ENCODE results near the gene RBM48. TPM values are rescaled to one million over a fixed set of nuclear protein-coding genes. Genes with fewer than 3 reads are reported as not detected.
A peak's percentile ranks its signal among the peaks of the same experiment; 100 is the strongest.
"Not testable (repeated sequence)": the region's sequence is repeated elsewhere in the genome, so short reads cannot be mapped to it uniquely, and the experiment has no call there.

Gene RBM48
- 11.0 TPM for total RNA-seq

GRCh38 chr7:92528188-92528957, at the start of gene RBM48, which contains the start of gene PEX1:
Gene RBM48, plus strand, starts transcription at chr7:92528795. Its CDS starts 19 bp downstream, at chr7:92528814.
Gene PEX1, minus strand, starts transcription at chr7:92528520. Its CDS starts 85 bp downstream, at chr7:92528435.
- Histone ChIP-seq H3K27ac (ENCODE audit: low read depth, low read length) (peak within 1 kb of the TSS; percentile 88), H3K27me3 (ENCODE audit: control insufficient read depth in 3 of 3, insufficient read depth in 3 of 3, low read length in 3 of 3) (no peaks in the 10 kb centered on the region), H3K36me3 (ENCODE audit: control insufficient read depth in 3 of 3, insufficient read depth in 3 of 3, low read length in 3 of 3) (peaks cover 10 to 29% (median 21%) of the 10 kb centered on the region in 3 donors), H3K4me1 (ENCODE audit: control insufficient read depth in 3 of 3, insufficient read depth in 3 of 3, low read length in 3 of 3) (peaks cover 5 to 16% (median 13%) of the 10 kb centered on the region in 3 donors), H3K4me3 (ENCODE audit: low read length in 3 of 3) (peak within 1 kb of the TSS; percentile 100), H3K9ac (ENCODE audit: low read depth in 1 of 3, low read length in 3 of 3) (peak within 1 kb of the TSS; percentile 86 to 91 (median 87)), H3K9me3 (ENCODE audit: control insufficient read depth in 3 of 3, low read length in 3 of 3) (no peaks in the 10 kb centered on the region)

- not testable (repeated sequence) for H3K9ac ChIP-seq (ENCODE audit: low read depth in 1 of 3, low read length in 3 of 3); H3K9me3 ChIP-seq (ENCODE audit: control insufficient read depth in 3 of 3, low read length in 3 of 3); H3K27ac ChIP-seq (ENCODE audit: low read depth, low read length); H3K27me3 ChIP-seq (ENCODE audit: control insufficient read depth in 3 of 3, insufficient read depth in 3 of 3, low read length in 3 of 3); H3K4me1 ChIP-seq (ENCODE audit: control insufficient read depth in 3 of 3, insufficient read depth in 3 of 3, low read length in 3 of 3); H3K4me3 ChIP-seq (ENCODE audit: low read length in 3 of 3); H3K36me3 ChIP-seq (ENCODE audit: control insufficient read depth in 3 of 3, insufficient read depth in 3 of 3, low read length in 3 of 3)
Observed at GRCh38 chr7:92479146-92479545, 49.4 kb upstream of the RBM48 start.

- not testable (repeated sequence) for H3K9ac ChIP-seq (ENCODE audit: low read depth in 1 of 3, low read length in 3 of 3); H3K9me3 ChIP-seq (ENCODE audit: control insufficient read depth in 3 of 3, low read length in 3 of 3); H3K4me3 ChIP-seq (ENCODE audit: low read length in 3 of 3); H3K4me1 ChIP-seq (ENCODE audit: control insufficient read depth in 3 of 3, insufficient read depth in 3 of 3, low read length in 3 of 3); H3K27me3 ChIP-seq (ENCODE audit: control insufficient read depth in 3 of 3, insufficient read depth in 3 of 3, low read length in 3 of 3); H3K27ac ChIP-seq (ENCODE audit: low read depth, low read length)
- peaks cover 11 to 22% (median 15%) of the 10 kb centered on the region in 3 donors for H3K36me3 ChIP-seq (ENCODE audit: control insufficient read depth in 3 of 3, insufficient read depth in 3 of 3, low read length in 3 of 3)
Observed at GRCh38 chr7:92483624-92484023, 45.0 kb upstream of the RBM48 start.

GRCh38 chr7:92484226-92484625, 44.4 kb upstream of the RBM48 start:
- peaks cover 11 to 22% (median 19%) of the 10 kb centered on the region in 3 donors for H3K36me3 ChIP-seq (ENCODE audit: control insufficient read depth in 3 of 3, insufficient read depth in 3 of 3, low read length in 3 of 3)
- not testable (repeated sequence) for H3K4me3 ChIP-seq (ENCODE audit: low read length in 3 of 3); H3K27ac ChIP-seq (ENCODE audit: low read depth, low read length); H3K4me1 ChIP-seq (ENCODE audit: control insufficient read depth in 3 of 3, insufficient read depth in 3 of 3, low read length in 3 of 3); H3K9ac ChIP-seq (ENCODE audit: low read depth in 1 of 3, low read length in 3 of 3); H3K27me3 ChIP-seq (ENCODE audit: control insufficient read depth in 3 of 3, insufficient read depth in 3 of 3, low read length in 3 of 3); H3K9me3 ChIP-seq (ENCODE audit: control insufficient read depth in 3 of 3, low read length in 3 of 3)

GRCh38 chr7:92485267-92485892, 43.2 kb upstream of the RBM48 start:
- Histone ChIP-seq H3K27ac (ENCODE audit: low read depth, low read length) (no peak overlapping the region), H3K4me3 (ENCODE audit: low read length in 3 of 3) (no peak overlapping the region), H3K36me3 (ENCODE audit: control insufficient read depth in 3 of 3, insufficient read depth in 3 of 3, low read length in 3 of 3) (peaks cover 11 to 31% (median 26%) of the 10 kb centered on the region in 3 donors), H3K9me3 (ENCODE audit: control insufficient read depth in 3 of 3, low read length in 3 of 3) (no peaks in the 10 kb centered on the region), H3K9ac (ENCODE audit: low read depth in 1 of 3, low read length in 3 of 3) (no peak overlapping the region), H3K27me3 (ENCODE audit: control insufficient read depth in 3 of 3, insufficient read depth in 3 of 3, low read length in 3 of 3) (no peaks in the 10 kb centered on the region), H3K4me1 (ENCODE audit: control insufficient read depth in 3 of 3, insufficient read depth in 3 of 3, low read length in 3 of 3) (no peaks in the 10 kb centered on the region)

- Histone ChIP-seq H3K4me1 (ENCODE audit: control insufficient read depth in 3 of 3, insufficient read depth in 3 of 3, low read length in 3 of 3) (no peaks in the 10 kb centered on the region), H3K27ac (ENCODE audit: low read depth, low read length) (no peak overlapping the region), H3K27me3 (ENCODE audit: control insufficient read depth in 3 of 3, insufficient read depth in 3 of 3, low read length in 3 of 3) (no peaks in the 10 kb centered on the region), H3K36me3 (ENCODE audit: control insufficient read depth in 3 of 3, insufficient read depth in 3 of 3, low read length in 3 of 3) (peaks cover 11 to 37% (median 30%) of the 10 kb centered on the region in 3 donors), H3K4me3 (ENCODE audit: low read length in 3 of 3) (no peak overlapping the region), H3K9me3 (ENCODE audit: control insufficient read depth in 3 of 3, low read length in 3 of 3) (no peaks in the 10 kb centered on the region), H3K9ac (ENCODE audit: low read depth in 1 of 3, low read length in 3 of 3) (no peak overlapping the region)
Observed at GRCh38 chr7:92485974-92486373, 42.6 kb upstream of the RBM48 start.

GRCh38 chr7:92487804-92488203, 40.8 kb upstream of the RBM48 start:
- Histone ChIP-seq H3K27me3 (ENCODE audit: control insufficient read depth in 3 of 3, insufficient read depth in 3 of 3, low read length in 3 of 3) (no peaks in the 10 kb centered on the region), H3K9me3 (ENCODE audit: control insufficient read depth in 3 of 3, low read length in 3 of 3) (no peaks in the 10 kb centered on the region), H3K36me3 (ENCODE audit: control insufficient read depth in 3 of 3, insufficient read depth in 3 of 3, low read length in 3 of 3) (peaks cover 15 to 54% (median 47%) of the 10 kb centered on the region in 3 donors), H3K27ac (ENCODE audit: low read depth, low read length) (no peak overlapping the region), H3K4me3 (ENCODE audit: low read length in 3 of 3) (no peak overlapping the region), H3K9ac (ENCODE audit: low read depth in 1 of 3, low read length in 3 of 3) (no peak overlapping the region), H3K4me1 (ENCODE audit: control insufficient read depth in 3 of 3, insufficient read depth in 3 of 3, low read length in 3 of 3) (no peaks in the 10 kb centered on the region)

- Histone ChIP-seq H3K27ac (ENCODE audit: low read depth, low read length) (no peak overlapping the region), H3K4me3 (ENCODE audit: low read length in 3 of 3) (no peak overlapping the region), H3K36me3 (ENCODE audit: control insufficient read depth in 3 of 3, insufficient read depth in 3 of 3, low read length in 3 of 3) (peaks cover 21 to 67% (median 57%) of the 10 kb centered on the region in 3 donors), H3K27me3 (ENCODE audit: control insufficient read depth in 3 of 3, insufficient read depth in 3 of 3, low read length in 3 of 3) (no peaks in the 10 kb centered on the region), H3K9me3 (ENCODE audit: control insufficient read depth in 3 of 3, low read length in 3 of 3) (no peaks in the 10 kb centered on the region), H3K9ac (ENCODE audit: low read depth in 1 of 3, low read length in 3 of 3) (no peak overlapping the region), H3K4me1 (ENCODE audit: control insufficient read depth in 3 of 3, insufficient read depth in 3 of 3, low read length in 3 of 3) (no peaks in the 10 kb centered on the region)
Observed at GRCh38 chr7:92489634-92490033, 39.0 kb upstream of the RBM48 start.

- Histone ChIP-seq H3K4me3 (ENCODE audit: low read length in 3 of 3) (no peak overlapping the region), H3K4me1 (ENCODE audit: control insufficient read depth in 3 of 3, insufficient read depth in 3 of 3, low read length in 3 of 3) (no peaks in the 10 kb centered on the region), H3K27me3 (ENCODE audit: control insufficient read depth in 3 of 3, insufficient read depth in 3 of 3, low read length in 3 of 3) (no peaks in the 10 kb centered on the region), H3K9ac (ENCODE audit: low read depth in 1 of 3, low read length in 3 of 3) (no peak overlapping the region), H3K36me3 (ENCODE audit: control insufficient read depth in 3 of 3, insufficient read depth in 3 of 3, low read length in 3 of 3) (peaks cover 18 to 57% (median 51%) of the 10 kb centered on the region in 3 donors), H3K9me3 (ENCODE audit: control insufficient read depth in 3 of 3, low read length in 3 of 3) (no peaks in the 10 kb centered on the region), H3K27ac (ENCODE audit: low read depth, low read length) (no peak overlapping the region)
Observed at GRCh38 chr7:92496876-92497275, 31.7 kb upstream of the RBM48 start.

GRCh38 chr7:92498557-92498956, 30.0 kb upstream of the RBM48 start:
- Histone ChIP-seq H3K27ac (ENCODE audit: low read depth, low read length) (no peak overlapping the region), H3K9me3 (ENCODE audit: control insufficient read depth in 3 of 3, low read length in 3 of 3) (no peaks in the 10 kb centered on the region), H3K36me3 (ENCODE audit: control insufficient read depth in 3 of 3, insufficient read depth in 3 of 3, low read length in 3 of 3) (peaks cover 13 to 49% (median 41%) of the 10 kb centered on the region in 3 donors), H3K4me1 (ENCODE audit: control insufficient read depth in 3 of 3, insufficient read depth in 3 of 3, low read length in 3 of 3) (no peaks in the 10 kb centered on the region), H3K27me3 (ENCODE audit: control insufficient read depth in 3 of 3, insufficient read depth in 3 of 3, low read length in 3 of 3) (no peaks in the 10 kb centered on the region), H3K9ac (ENCODE audit: low read depth in 1 of 3, low read length in 3 of 3) (no peak overlapping the region), H3K4me3 (ENCODE audit: low read length in 3 of 3) (no peak overlapping the region)
